Activated T-helper 1 cell treated with Interleukin-2 at 50 U/mL for 16 hours (primary cell): ENCODE results near the gene KCTD11.

Experiments
- DNase-seq: peaks from one replicate; pipeline ENCODE4 v3.0.0-alpha.2; 2020; ENCODE audit warnings: low read depth

Gene KCTD11

DNA sequence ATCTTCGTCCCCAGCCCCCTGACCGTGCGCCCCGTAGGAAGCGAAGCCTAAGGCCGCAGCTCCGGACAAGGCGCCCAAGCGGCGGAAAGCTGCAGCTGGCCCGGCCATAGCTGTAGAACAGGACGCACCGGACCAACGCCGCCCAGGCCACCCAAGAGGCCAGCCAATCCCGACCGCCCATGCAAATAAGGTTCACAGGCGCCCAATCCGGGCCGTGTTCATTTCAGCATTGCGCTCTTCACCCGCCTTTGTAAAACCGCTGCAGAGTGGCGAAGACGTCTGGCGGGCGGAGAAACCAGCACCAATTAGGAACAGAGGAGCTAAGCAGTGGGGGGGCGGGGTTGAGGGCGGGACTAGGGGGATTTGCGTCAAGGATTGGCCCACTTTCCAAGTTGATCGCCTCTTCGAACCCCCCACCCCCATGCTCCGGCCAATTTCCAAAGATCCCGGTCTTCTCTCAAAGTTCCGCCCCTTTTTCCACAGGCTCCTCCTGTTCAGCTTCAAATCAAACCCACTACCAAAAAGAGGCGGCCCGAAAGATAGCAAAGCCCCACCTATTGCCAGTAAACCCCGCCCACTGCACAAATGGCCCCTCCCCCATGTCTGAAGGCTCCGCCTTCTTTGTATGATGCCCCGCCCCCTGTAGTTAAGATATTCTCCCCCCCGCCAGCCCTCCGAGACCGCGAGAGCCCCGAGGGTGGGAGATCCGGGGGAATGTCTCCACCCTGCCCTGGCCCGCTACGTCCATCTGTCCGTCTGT is 52.2 kb downstream of the KCTD11 start, which contains the start of gene TMEM256:
Gene TMEM256 (minus strand): TSS at position 121 of the 760 bp plus-strand sequence. CDS start 13 bp downstream, at position 108.
- peak; percentile 89 for DNase-seq
